Measurements from ENCODE around the gene PXDN.

DNA sequence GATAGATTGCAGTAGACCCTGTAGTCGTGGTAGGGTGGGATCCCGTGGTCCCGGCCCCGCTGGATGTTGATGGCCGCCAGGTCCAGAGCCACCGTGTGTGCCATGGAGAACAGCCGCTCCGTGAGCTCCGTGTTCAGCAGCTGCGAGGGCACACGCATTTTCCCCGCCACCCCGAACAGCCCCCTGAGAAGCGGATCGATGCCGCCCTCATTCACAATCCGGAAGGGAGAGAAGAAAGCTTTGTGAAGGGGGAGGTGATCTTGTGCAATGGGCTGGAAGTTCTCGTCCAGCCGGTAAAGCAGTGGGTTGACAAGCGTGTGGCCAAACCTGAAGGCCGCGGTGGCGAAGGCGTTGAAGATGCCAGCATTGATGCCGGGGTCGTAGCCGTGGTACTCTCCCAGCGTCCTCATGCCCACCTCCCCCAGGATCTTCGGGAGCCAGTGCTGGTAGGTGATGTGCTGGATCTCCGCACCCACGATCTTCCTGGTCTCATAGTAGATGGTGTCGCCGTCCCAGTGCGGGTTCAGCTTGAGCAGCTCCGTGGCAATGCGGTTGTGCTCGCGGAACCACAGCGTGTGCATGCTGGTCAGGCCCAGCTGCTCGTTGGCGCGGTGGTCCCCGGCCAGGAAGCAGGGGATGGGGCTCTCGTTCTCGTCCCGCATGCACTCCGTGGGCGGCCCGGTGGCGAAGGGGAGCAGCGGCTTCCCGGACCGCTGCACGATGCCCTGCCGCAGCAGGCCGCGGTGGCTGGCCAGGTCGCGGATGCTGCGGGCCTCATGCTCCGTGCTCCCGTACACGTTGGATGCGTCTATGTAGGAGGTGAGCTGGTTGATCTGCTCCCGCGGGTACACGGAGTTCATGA lies 95.8 kb downstream of the PXDN start:
- TF ChIP-seq, protein P1, sequence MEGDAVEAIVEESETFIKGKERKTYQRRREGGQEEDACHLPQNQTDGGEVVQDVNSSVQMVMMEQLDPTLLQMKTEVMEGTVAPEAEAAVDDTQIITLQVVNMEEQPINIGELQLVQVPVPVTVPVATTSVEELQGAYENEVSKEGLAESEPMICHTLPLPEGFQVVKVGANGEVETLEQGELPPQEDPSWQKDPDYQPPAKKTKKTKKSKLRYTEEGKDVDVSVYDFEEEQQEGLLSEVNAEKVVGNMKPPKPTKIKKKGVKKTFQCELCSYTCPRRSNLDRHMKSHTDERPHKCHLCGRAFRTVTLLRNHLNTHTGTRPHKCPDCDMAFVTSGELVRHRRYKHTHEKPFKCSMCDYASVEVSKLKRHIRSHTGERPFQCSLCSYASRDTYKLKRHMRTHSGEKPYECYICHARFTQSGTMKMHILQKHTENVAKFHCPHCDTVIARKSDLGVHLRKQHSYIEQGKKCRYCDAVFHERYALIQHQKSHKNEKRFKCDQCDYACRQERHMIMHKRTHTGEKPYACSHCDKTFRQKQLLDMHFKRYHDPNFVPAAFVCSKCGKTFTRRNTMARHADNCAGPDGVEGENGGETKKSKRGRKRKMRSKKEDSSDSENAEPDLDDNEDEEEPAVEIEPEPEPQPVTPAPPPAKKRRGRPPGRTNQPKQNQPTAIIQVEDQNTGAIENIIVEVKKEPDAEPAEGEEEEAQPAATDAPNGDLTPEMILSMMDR (IDR thresholded peaks at IDR 0.05) = no peak
- TF ChIP-seq POLR2A (IDR thresholded peaks at IDR 0.05) (no peak), POLR2AphosphoS5 (IDR thresholded peaks at IDR 0.05) (no peak), EP300 (IDR thresholded peaks at IDR 0.05; ENCODE audit: low read depth) (no peak)
